Frontal cortex (tissue), 4 donors: ENCODE measurements around the gene SMG7. TPM values are rescaled to one million over a fixed set of nuclear protein-coding genes. Genes with fewer than 3 reads are reported as not detected.

ENCODE experiments used
- DNase-seq, 2 donors: peaks; one replicate each; pipeline ENCODE4 v3.0.0; 2012; ENCODE audit warnings: low spot score in 2 of 2
- FAIRE-seq: peaks from 2 replicates; lab custom pipeline; 2012; peaks lifted over from hg19 to GRCh38; lab: Jason Lieb, UNC
- total RNA-seq: library from RNA; depleted of rRNA; stranded (reverse); fragments of >200 nt; gene quantifications from one replicate; pipeline ENCODE4 v1.2.3, GENCODE V29; 2014
- donor health status: control.
- donor health status: control.
- donor health status: control.

The SMG7 gene
- total RNA-seq, 1 donor from 2014 or later = 19.2 TPM

- FAIRE-seq = no peak
These were observed 8.7 kb upstream of the SMG7 start for GRCh38 chr1:183463566-183463965.

GRCh38 chr1:183466781-183467180, 5.5 kb upstream of the SMG7 start:
- FAIRE-seq (no peak), DNase-seq (no peak)

More at GRCh38 chr1:183463566-183463965, 8.7 kb upstream of the SMG7 start:
- no peak for DNase-seq

GRCh38 chr1:183467687-183468086, 4.6 kb upstream of the SMG7 start:
- FAIRE-seq (no peak), DNase-seq (no peak)

- FAIRE-seq (no peak), DNase-seq (peak; percentile 39 to 53)
These were observed 1.9 kb upstream of the SMG7 start for GRCh38 chr1:183470147-183470960.

- peak; percentile 33 to 35 for DNase-seq
- no peak for FAIRE-seq
These were observed 1.1 kb upstream of the SMG7 start for GRCh38 chr1:183470961-183471742.

- no peak for FAIRE-seq
- peak; percentile 91 to 92 for DNase-seq
These were observed 384 bp upstream of the SMG7 start for GRCh38 chr1:183471743-183472487.

GRCh38 chr1:183473217-183473536, 878 bp downstream of the SMG7 start:
- FAIRE-seq (no peak), DNase-seq (no peak)

- FAIRE-seq (no peak), DNase-seq (no peak)
These were observed 3.8 kb downstream of the SMG7 start for GRCh38 chr1:183476081-183476480.

- FAIRE-seq (no peak), DNase-seq (no peak)
These were observed 5.9 kb downstream of the SMG7 start for GRCh38 chr1:183477986-183478781.

- DNase-seq = no peak
- FAIRE-seq = no peak
These were observed 8.7 kb downstream of the SMG7 start for GRCh38 chr1:183480971-183481441.

- FAIRE-seq (no peak), DNase-seq (no peak)
These were observed 10.9 kb downstream of the SMG7 start for GRCh38 chr1:183483224-183483623.

- peak; percentile 10 for FAIRE-seq
These were observed 12.0 kb downstream of the SMG7 start for GRCh38 chr1:183484254-183484653.

GRCh38 chr1:183484851-183485250, 12.6 kb downstream of the SMG7 start:
- DNase-seq (no peak), FAIRE-seq (no peak)

More at GRCh38 chr1:183484254-183484653, 12.0 kb downstream of the SMG7 start:
- no peak for DNase-seq

GRCh38 chr1:183487674-183488442, 15.6 kb downstream of the SMG7 start:
- DNase-seq (no peak), FAIRE-seq (no peak)

GRCh38 chr1:183490932-183491331, 18.6 kb downstream of the SMG7 start:
- FAIRE-seq = no peak
- DNase-seq = no peak

- FAIRE-seq (no peak), DNase-seq (no peak)
These were observed 21.4 kb downstream of the SMG7 start for GRCh38 chr1:183493540-183494245.

GRCh38 chr1:183495420-183495819, 23.1 kb downstream of the SMG7 start:
- no peak for FAIRE-seq
- DNase-seq = no peak

GRCh38 chr1:183497218-183497617, 24.9 kb downstream of the SMG7 start:
- FAIRE-seq (no peak), DNase-seq (no peak)
